Ecto neural progenitor cell (in vitro differentiated cells): ENCODE data around the gene CBFA2T3.
"Not testable (repeated sequence)": the region's sequence is repeated elsewhere in the genome, so short reads cannot be mapped to it uniquely, and the experiment has no call there.

Experiments used
- DNase-seq: peaks from one replicate; pipeline ENCODE4 v3.0.0-alpha.2; 2018; ENCODE audit warnings: low spot score

CBFA2T3 gene

GRCh38 chr16:88908307-88908706 lies 68.7 kb downstream of the CBFA2T3 start:
- no peak for DNase-seq

- no peak for DNase-seq
Measured at GRCh38 chr16:88907768-88908167, 69.2 kb downstream of the CBFA2T3 start.

- no peak for DNase-seq
Measured at GRCh38 chr16:88906535-88907105, 70.4 kb downstream of the CBFA2T3 start.

GRCh38 chr16:88906020-88906419 lies 71.0 kb downstream of the CBFA2T3 start:
- no peak for DNase-seq

- no peak for DNase-seq
Measured at GRCh38 chr16:88905563-88905962, 71.4 kb downstream of the CBFA2T3 start.

GRCh38 chr16:88904676-88905365 lies 72.2 kb downstream of the CBFA2T3 start:
- no peak for DNase-seq

- DNase-seq: no peak
Measured at GRCh38 chr16:88903267-88903666, 73.7 kb downstream of the CBFA2T3 start.

- no peak for DNase-seq
Measured at GRCh38 chr16:88902744-88903143, 74.3 kb downstream of the CBFA2T3 start.

- DNase-seq: no peak
Measured at GRCh38 chr16:88901718-88902337, 75.2 kb downstream of the CBFA2T3 start.

GRCh38 chr16:88900662-88901052 lies 76.3 kb downstream of the CBFA2T3 start:
- no peak for DNase-seq

GRCh38 chr16:88899901-88900661 lies 76.9 kb downstream of the CBFA2T3 start:
- no peak for DNase-seq

GRCh38 chr16:88897696-88898425 lies 79.1 kb downstream of the CBFA2T3 start:
- no peak for DNase-seq

- no peak for DNase-seq
Measured at GRCh38 chr16:88896238-88897070, 80.6 kb downstream of the CBFA2T3 start.

GRCh38 chr16:88895335-88895734 lies 81.7 kb downstream of the CBFA2T3 start:
- no peak for DNase-seq

- no peak for DNase-seq
Measured at GRCh38 chr16:88894681-88895300, 82.2 kb downstream of the CBFA2T3 start.

GRCh38 chr16:88894266-88894665 lies 82.7 kb downstream of the CBFA2T3 start:
- DNase-seq: not testable (repeated sequence)

GRCh38 chr16:88893127-88893968 lies 83.7 kb downstream of the CBFA2T3 start:
- DNase-seq: no peak

- no peak for DNase-seq
Measured at GRCh38 chr16:88892065-88892464, 84.9 kb downstream of the CBFA2T3 start.

- DNase-seq: no peak
Measured at GRCh38 chr16:88891083-88891482, 85.9 kb downstream of the CBFA2T3 start.
